T-helper 17 cell (primary cell): ENCODE data around the gene FMNL2. TPM values are rescaled to one million over a fixed set of nuclear protein-coding genes. Genes with fewer than 3 reads are reported as not detected.

ENCODE experiments used
- ATAC-seq: fragments of 150-1000 bp; cut with Tn5 transposase; 2 replicates; pipeline ENCODE4 v1.10.0; 2021; ENCODE audit warnings: mild to moderate bottlenecking, moderate library complexity
- DNase-seq, 3 donors: peaks; one replicate each; pipeline versions ENCODE4 v3.0.0 to v3.0.0-alpha.2; 2020 to 2021
- H3K9me3 ChIP-seq: one replicate; pipeline ENCODE4 v1.7.0; 2013; ENCODE audit warnings: low read length, mild to moderate bottlenecking; ENCODE audit not compliant: control insufficient read depth, poor library complexity, severe bottlenecking
- H3K27ac Mint-ChIP-seq: one replicate; pipeline ENCODE4 v1.8.0; 2022; ENCODE audit warnings: mild to moderate bottlenecking, moderate library complexity, mixed read lengths
- H3K27me3 Mint-ChIP-seq: one replicate; pipeline ENCODE4 v1.8.0; 2022; ENCODE audit warnings: mixed read lengths
- H3K36me3 Mint-ChIP-seq: one replicate; pipeline ENCODE4 v1.8.0; 2022; ENCODE audit warnings: low read depth, mixed read lengths
- H3K4me1 Mint-ChIP-seq: one replicate; pipeline ENCODE4 v1.8.0; 2022; ENCODE audit warnings: mild to moderate bottlenecking, mixed read lengths
- H3K4me3 Mint-ChIP-seq: one replicate; pipeline ENCODE4 v1.8.0; 2022; ENCODE audit warnings: mild to moderate bottlenecking, moderate library complexity, mixed read lengths
- total RNA-seq, 4 donors: library from RNA in 2 of 4; stranded (reverse) in 2 of 4; gene quantifications; one replicate each; pipeline ENCODE4 v1.2.3 and lab custom pipeline; 2022 to 2026

FMNL2 gene
- total RNA-seq, 2 donors from 2014 or later, result 0.34 to 0.40 TPM

DNA sequence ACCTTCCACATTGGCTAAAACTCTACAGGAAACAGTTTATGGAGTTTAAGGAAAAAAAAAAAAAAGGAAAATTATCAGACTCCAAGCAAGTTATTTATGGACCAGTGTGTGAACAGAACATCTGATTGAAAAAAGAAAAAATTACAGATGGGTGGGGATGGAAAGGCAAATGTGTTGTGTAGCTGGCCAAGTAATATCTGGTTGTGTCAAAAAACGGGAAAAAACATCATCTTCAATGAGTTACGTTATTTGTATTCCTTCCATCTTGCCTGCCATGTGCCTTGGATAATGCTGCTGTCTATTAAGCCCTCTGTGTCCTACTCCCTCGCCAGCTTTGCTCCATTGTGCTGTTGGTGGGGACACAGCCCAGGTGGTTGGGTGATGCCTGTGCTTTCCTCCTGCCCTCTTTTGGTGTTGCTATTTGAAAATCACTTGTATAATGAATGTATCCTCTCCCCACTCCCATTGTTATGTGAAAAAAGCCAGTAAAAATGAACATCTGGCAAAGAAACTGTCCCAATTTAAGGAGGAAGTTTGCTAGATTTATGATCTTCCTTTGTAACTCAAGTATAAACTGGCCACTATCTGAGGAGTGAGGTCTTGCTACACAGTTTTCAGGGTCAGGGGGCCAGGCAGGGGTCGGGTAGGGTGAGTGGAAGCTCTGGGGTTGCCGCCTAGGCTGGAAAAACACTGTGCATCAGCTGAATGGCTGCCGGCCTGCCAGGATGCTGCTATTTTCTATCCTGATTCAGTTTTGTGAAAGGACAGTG, 155.9 kb downstream of the FMNL2 start:
- H3K27me3 Mint-ChIP-seq, result peaks cover 64% of the 10 kb centered on the region
- no peak overlapping the region for H3K4me3 Mint-ChIP-seq
- no peak overlapping the region for H3K27ac Mint-ChIP-seq
- DNase-seq, result no peak
- no peaks in the 10 kb centered on the region for H3K9me3 ChIP-seq
- no peaks in the 10 kb centered on the region for H3K36me3 Mint-ChIP-seq
- H3K4me1 Mint-ChIP-seq, result no peaks in the 10 kb centered on the region
- no peak for ATAC-seq

DNA sequence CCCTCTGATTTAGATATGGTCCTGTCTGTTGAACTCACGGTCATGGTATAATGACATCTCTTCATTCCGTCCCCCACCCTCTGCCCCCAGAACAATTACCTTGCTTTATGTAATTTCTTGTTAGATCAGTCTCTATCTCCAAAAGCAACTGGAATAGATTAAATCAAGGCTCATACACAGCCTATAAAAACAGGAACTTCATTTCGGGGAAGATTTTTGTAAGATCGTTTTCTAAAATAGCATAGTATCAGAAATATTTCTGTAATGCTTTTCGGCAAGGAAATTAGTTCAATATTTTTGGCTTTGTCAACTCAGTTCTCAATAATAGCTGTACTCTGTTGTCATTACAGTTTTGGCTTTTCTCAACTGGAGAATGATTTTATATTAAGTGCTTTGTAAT, 157.2 kb downstream of the FMNL2 start:
- no peaks in the 10 kb centered on the region for H3K36me3 Mint-ChIP-seq
- H3K4me1 Mint-ChIP-seq, result no peaks in the 10 kb centered on the region
- ATAC-seq (no peak), DNase-seq (no peak)
- H3K27ac Mint-ChIP-seq, result no peak overlapping the region
- no peaks in the 10 kb centered on the region for H3K9me3 ChIP-seq
- no peak overlapping the region for H3K4me3 Mint-ChIP-seq
- H3K27me3 Mint-ChIP-seq, result peaks cover 74% of the 10 kb centered on the region

- Mint-ChIP-seq H3K4me3 (no peak overlapping the region), H3K27ac (no peak overlapping the region)
Measured at GRCh38 chr2:152492911-152493310, 157.9 kb downstream of the FMNL2 start.

DNA sequence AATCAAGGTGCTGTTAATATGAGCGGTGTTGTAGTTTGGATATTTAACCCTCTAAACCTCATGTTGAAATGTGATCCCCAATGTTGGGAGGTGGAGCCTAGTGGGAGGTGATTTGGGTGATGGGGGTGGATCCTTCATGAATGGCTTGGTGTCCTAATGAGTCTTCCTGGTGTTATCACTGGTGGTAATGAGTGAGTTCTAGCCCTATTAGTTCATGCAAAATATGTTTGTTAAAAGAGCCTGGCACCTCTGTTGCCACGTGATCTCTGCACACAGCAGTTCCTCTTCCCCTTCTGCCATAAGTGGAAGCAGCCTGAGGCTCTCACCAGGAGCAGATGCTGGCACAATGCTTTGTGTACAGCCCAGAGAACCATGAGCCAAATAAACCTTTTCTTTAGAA, 158.4 kb downstream of the FMNL2 start:
- Mint-ChIP-seq H3K27ac (no peak overlapping the region), H3K36me3 (no peaks in the 10 kb centered on the region), H3K4me1 (no peaks in the 10 kb centered on the region), H3K4me3 (no peak overlapping the region), H3K27me3 (peaks cover 76% of the 10 kb centered on the region)
- ATAC-seq (no peak), DNase-seq (no peak)
- no peaks in the 10 kb centered on the region for H3K9me3 ChIP-seq

More at GRCh38 chr2:152492911-152493310, 157.9 kb downstream of the FMNL2 start:
- Mint-ChIP-seq H3K27me3 (peaks cover 74% of the 10 kb centered on the region), H3K4me1 (no peaks in the 10 kb centered on the region), H3K36me3 (no peaks in the 10 kb centered on the region)
- no peak for DNase-seq
- H3K9me3 ChIP-seq, result no peaks in the 10 kb centered on the region
- ATAC-seq, result no peak

GRCh38 chr2:152493945-152494528, 159.1 kb downstream of the FMNL2 start:
- no peaks in the 10 kb centered on the region for H3K4me1 Mint-ChIP-seq
- H3K9me3 ChIP-seq, result no peaks in the 10 kb centered on the region
- H3K27ac Mint-ChIP-seq, result no peak overlapping the region
- H3K36me3 Mint-ChIP-seq, result no peaks in the 10 kb centered on the region
- peaks cover 77% of the 10 kb centered on the region for H3K27me3 Mint-ChIP-seq
- ATAC-seq (no peak), DNase-seq (no peak)
- no peak overlapping the region for H3K4me3 Mint-ChIP-seq

DNA sequence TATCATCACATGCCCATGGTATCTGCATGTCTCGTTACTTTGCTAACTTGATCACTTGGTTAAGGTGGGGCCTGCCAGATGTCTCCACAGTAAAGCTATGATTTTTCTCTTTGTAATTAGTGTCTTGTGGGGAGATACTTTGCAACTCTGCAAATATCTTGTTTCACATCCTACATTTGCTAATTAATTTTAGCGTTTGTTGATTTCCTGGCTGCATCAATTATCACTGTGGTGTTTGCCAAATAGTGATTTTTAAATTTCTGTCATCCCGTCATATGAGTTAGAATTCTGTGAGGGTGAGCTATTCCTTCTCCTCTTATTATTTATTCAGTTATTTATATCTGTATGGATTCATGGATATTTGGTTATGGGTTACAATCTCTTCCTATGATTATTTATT, 161.4 kb downstream of the FMNL2 start:
- Mint-ChIP-seq H3K4me3 (no peak overlapping the region), H3K4me1 (no peaks in the 10 kb centered on the region), H3K27ac (no peak overlapping the region), H3K36me3 (no peaks in the 10 kb centered on the region), H3K27me3 (peaks cover 74% of the 10 kb centered on the region)
- ATAC-seq, result no peak
- no peak for DNase-seq
- H3K9me3 ChIP-seq, result no peaks in the 10 kb centered on the region

DNA sequence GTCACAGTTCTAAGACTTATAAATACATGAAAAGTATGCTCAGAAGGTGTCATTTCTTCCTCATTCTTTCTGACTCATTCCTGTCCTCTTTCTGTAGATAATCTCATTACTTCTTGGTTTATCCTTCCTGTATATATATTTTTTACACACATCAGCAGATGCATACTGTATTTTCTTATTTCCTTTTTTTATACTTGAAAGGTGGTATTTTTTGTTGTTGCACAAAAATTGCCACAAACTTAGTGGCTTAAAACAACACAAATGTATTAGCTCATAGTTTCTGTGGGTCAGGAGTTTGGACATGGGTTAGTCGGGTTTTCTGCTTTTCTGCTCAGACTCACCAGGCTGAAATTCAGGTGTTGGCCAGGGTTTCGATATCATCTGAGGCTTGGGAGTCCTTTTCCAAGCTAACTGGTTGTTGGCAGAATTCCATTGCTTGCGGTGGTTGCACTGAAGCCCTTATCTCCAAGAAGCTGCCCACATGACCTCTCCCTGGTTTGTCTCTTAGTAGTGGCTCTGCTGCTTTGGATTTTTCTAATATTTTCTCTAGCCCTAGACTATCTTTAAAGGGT, 162.6 kb downstream of the FMNL2 start:
- peaks cover 68% of the 10 kb centered on the region for H3K27me3 Mint-ChIP-seq
- H3K36me3 Mint-ChIP-seq, result no peaks in the 10 kb centered on the region
- no peak for DNase-seq
- no peak overlapping the region for H3K4me3 Mint-ChIP-seq
- no peak for ATAC-seq
- H3K9me3 ChIP-seq, result no peaks in the 10 kb centered on the region
- no peak overlapping the region for H3K27ac Mint-ChIP-seq
- no peaks in the 10 kb centered on the region for H3K4me1 Mint-ChIP-seq

GRCh38 chr2:152499331-152499816, 164.4 kb downstream of the FMNL2 start:
- peaks cover 56% of the 10 kb centered on the region for H3K27me3 Mint-ChIP-seq
- no peak for ATAC-seq
- no peaks in the 10 kb centered on the region for H3K36me3 Mint-ChIP-seq
- no peaks in the 10 kb centered on the region for H3K9me3 ChIP-seq
- H3K4me1 Mint-ChIP-seq, result no peaks in the 10 kb centered on the region
- no peak overlapping the region for H3K4me3 Mint-ChIP-seq
- no peak overlapping the region for H3K27ac Mint-ChIP-seq
- no peak for DNase-seq

GRCh38 chr2:152499896-152500735, 165.1 kb downstream of the FMNL2 start:
- no peak for ATAC-seq
- Mint-ChIP-seq H3K4me1 (no peaks in the 10 kb centered on the region), H3K27me3 (peaks cover 48% of the 10 kb centered on the region), H3K27ac (no peak overlapping the region), H3K36me3 (no peaks in the 10 kb centered on the region), H3K4me3 (no peak overlapping the region)
- no peak for DNase-seq
- H3K9me3 ChIP-seq, result no peaks in the 10 kb centered on the region

GRCh38 chr2:152500772-152501171, 165.8 kb downstream of the FMNL2 start:
- H3K27me3 Mint-ChIP-seq, result peaks cover 45% of the 10 kb centered on the region
- DNase-seq, result no peak
- H3K4me3 Mint-ChIP-seq, result no peak overlapping the region
- no peaks in the 10 kb centered on the region for H3K9me3 ChIP-seq
- no peaks in the 10 kb centered on the region for H3K36me3 Mint-ChIP-seq
- ATAC-seq, result no peak
- no peaks in the 10 kb centered on the region for H3K4me1 Mint-ChIP-seq
- H3K27ac Mint-ChIP-seq, result no peak overlapping the region

- Mint-ChIP-seq H3K4me1 (no peaks in the 10 kb centered on the region), H3K27me3 (peaks cover 36% of the 10 kb centered on the region), H3K27ac (no peak overlapping the region), H3K4me3 (no peak overlapping the region), H3K36me3 (no peaks in the 10 kb centered on the region)
- no peak for DNase-seq
- no peaks in the 10 kb centered on the region for H3K9me3 ChIP-seq
- no peak for ATAC-seq
Measured at GRCh38 chr2:152501666-152502065, 166.7 kb downstream of the FMNL2 start.

- no peaks in the 10 kb centered on the region for H3K36me3 Mint-ChIP-seq
- no peaks in the 10 kb centered on the region for H3K4me1 Mint-ChIP-seq
- H3K4me3 Mint-ChIP-seq, result no peak overlapping the region
- no peaks in the 10 kb centered on the region for H3K9me3 ChIP-seq
- DNase-seq (no peak), ATAC-seq (no peak)
- H3K27ac Mint-ChIP-seq, result no peak overlapping the region
- peaks cover 20% of the 10 kb centered on the region for H3K27me3 Mint-ChIP-seq
Measured at GRCh38 chr2:152504618-152505017, 169.6 kb downstream of the FMNL2 start.

DNA sequence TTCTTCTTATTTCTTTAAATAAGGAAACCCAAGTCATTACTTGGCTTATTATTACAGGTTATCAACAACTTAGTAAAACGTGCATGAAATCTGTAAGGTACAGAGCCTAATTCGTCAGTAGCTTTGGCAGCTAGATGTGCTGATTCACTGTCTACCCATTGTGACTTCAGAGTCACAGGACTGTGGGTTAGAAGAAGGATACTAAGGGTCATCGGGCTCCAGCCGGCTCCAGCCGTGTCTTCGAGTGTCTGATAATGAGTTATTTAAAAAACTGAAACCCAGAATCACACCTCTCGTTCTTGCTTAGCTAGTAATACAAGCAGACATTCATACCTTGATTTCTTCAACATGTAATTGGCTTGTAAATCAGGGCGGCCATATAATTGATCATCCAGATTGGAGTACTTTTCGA, 170.5 kb downstream of the FMNL2 start:
- H3K9me3 ChIP-seq, result no peaks in the 10 kb centered on the region
- Mint-ChIP-seq H3K27ac (no peak overlapping the region), H3K27me3 (peaks cover 11% of the 10 kb centered on the region), H3K36me3 (no peaks in the 10 kb centered on the region), H3K4me3 (no peak overlapping the region), H3K4me1 (no peaks in the 10 kb centered on the region)
- DNase-seq (no peak), ATAC-seq (no peak)
